HCT116 (cell line): Measurements from ENCODE around the gene SLC7A9.

ENCODE experiments used
- EGR1 ChIP-seq: IDR thresholded peaks from 2 replicates; pipeline ENCODE4 v1.6.1; 2012; ENCODE audit warnings: low read depth
- EZH2 ChIP-seq: fragments of 200-600 bp; sonication (generic); IDR thresholded peaks from 2 replicates; pipeline ENCODE4 v1.6.1; 2017; ENCODE audit warnings: antibody characterized with exemption, mixed run types
- EZH2phosphoT487 ChIP-seq: fragments of 200-600 bp; IDR thresholded peaks from 2 replicates; pipeline ENCODE4 v1.6.1; 2018; ENCODE audit warnings: antibody characterized with exemption, borderline replicate concordance
- JUND ChIP-seq: IDR thresholded peaks from 2 replicates; pipeline ENCODE4 v1.6.1; 2012
- POLR2A ChIP-seq: IDR thresholded peaks from 2 replicates; pipeline ENCODE4 v1.7.0; 2011; ENCODE audit warnings: borderline replicate concordance; ENCODE audit not compliant: insufficient read depth, insufficient read length; ENCODE audit errors: extremely low read depth
- POLR2AphosphoS5 ChIP-seq: IDR thresholded peaks from 2 replicates; pipeline ENCODE4 v1.6.1; 2011; ENCODE audit warnings: mild to moderate bottlenecking, low read depth, low read length, moderate library complexity
- RAD21 ChIP-seq: IDR thresholded peaks from 2 replicates; pipeline ENCODE4 v1.6.1; 2012; ENCODE audit warnings: low read depth, mild to moderate bottlenecking
- SIN3A ChIP-seq: IDR thresholded peaks from 2 replicates; pipeline ENCODE4 v1.6.1; 2012; ENCODE audit warnings: low read depth
- SP1 ChIP-seq: IDR thresholded peaks from 2 replicates; pipeline ENCODE4 v1.6.1; 2012; ENCODE audit warnings: low read depth
- TCF7L2 ChIP-seq: IDR thresholded peaks from 2 replicates; pipeline ENCODE4 v1.7.0; 2011; ENCODE audit warnings: borderline replicate concordance, inconsistent platforms; ENCODE audit not compliant: insufficient read depth, insufficient read length; ENCODE audit errors: extremely low read depth
- ZFX ChIP-seq: fragments of 450-650 bp; IDR thresholded peaks from 2 replicates; pipeline ENCODE4 v1.6.1; 2017
- TF ChIP-seq, protein P1 (sequence below), 3 experiments: fragments of 200-600 bp in 1 of 3; sonication (generic) in 1 of 3; IDR thresholded peaks in 2 of 3; conservative IDR thresholded peaks in 1 of 3; 2 replicates each; pipeline ENCODE4 v1.5.1; 2012 to 2017; ENCODE audit warnings: low read depth in 2 of 3, low read length in 2 of 3, antibody characterized with exemption in 1 of 3, borderline replicate concordance in 1 of 3, control low read depth in 1 of 3, mild to moderate bottlenecking in 1 of 3, mixed read lengths in 1 of 3, mixed run types in 1 of 3, moderate library complexity in 1 of 3; ENCODE audit not compliant: insufficient read depth in 1 of 3
- TF ChIP-seq, protein P2 (sequence below): IDR thresholded peaks from 2 replicates; pipeline ENCODE4 v1.6.1; 2012; ENCODE audit warnings: low read depth

DNA sequence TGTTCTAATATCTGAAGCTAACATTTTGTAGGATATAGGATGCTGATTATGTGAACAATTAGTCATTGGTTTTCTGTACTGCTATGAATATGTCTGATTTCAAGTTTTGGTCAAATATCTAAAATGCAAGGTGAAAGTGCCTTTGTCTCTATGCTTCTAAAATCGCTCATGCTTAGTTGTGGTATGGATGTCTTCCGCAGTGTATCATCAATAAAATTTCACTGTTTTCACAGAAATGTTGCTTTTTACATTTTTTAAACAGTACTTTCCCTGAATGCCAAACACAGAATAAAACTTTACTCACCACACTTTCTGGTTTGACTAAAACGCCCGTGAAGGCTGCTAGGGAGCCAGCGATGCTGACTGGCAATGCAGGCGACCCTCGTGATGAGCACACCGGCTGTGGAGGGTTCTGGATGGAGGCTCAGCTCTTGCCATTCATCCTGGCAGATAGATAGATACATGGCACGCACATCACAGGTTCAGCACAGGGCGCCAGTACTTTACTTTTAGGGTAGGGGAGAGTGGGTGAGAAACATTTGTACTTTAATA is 40.1 kb downstream of the SLC7A9 start:
- TF ChIP-seq, protein P1, sequence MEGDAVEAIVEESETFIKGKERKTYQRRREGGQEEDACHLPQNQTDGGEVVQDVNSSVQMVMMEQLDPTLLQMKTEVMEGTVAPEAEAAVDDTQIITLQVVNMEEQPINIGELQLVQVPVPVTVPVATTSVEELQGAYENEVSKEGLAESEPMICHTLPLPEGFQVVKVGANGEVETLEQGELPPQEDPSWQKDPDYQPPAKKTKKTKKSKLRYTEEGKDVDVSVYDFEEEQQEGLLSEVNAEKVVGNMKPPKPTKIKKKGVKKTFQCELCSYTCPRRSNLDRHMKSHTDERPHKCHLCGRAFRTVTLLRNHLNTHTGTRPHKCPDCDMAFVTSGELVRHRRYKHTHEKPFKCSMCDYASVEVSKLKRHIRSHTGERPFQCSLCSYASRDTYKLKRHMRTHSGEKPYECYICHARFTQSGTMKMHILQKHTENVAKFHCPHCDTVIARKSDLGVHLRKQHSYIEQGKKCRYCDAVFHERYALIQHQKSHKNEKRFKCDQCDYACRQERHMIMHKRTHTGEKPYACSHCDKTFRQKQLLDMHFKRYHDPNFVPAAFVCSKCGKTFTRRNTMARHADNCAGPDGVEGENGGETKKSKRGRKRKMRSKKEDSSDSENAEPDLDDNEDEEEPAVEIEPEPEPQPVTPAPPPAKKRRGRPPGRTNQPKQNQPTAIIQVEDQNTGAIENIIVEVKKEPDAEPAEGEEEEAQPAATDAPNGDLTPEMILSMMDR (IDR thresholded peaks at IDR 0.05 in 2 of 3, conservative IDR thresholded peaks at IDR 0.05 in 1 of 3; ENCODE audit: borderline replicate concordance in 1 of 3, insufficient read depth in 1 of 3, low read depth in 2 of 3, low read length in 2 of 3): no peak
- TF ChIP-seq POLR2A (no peak), POLR2AphosphoS5 (no peak), JUND (no peak), TCF7L2 (no peak), EZH2phosphoT487 (no peak), EGR1 (no peak), EZH2 (no peak), RAD21 (no peak), SIN3A (no peak), ZFX (no peak), SP1 (no peak)
- TF ChIP-seq, protein P2, sequence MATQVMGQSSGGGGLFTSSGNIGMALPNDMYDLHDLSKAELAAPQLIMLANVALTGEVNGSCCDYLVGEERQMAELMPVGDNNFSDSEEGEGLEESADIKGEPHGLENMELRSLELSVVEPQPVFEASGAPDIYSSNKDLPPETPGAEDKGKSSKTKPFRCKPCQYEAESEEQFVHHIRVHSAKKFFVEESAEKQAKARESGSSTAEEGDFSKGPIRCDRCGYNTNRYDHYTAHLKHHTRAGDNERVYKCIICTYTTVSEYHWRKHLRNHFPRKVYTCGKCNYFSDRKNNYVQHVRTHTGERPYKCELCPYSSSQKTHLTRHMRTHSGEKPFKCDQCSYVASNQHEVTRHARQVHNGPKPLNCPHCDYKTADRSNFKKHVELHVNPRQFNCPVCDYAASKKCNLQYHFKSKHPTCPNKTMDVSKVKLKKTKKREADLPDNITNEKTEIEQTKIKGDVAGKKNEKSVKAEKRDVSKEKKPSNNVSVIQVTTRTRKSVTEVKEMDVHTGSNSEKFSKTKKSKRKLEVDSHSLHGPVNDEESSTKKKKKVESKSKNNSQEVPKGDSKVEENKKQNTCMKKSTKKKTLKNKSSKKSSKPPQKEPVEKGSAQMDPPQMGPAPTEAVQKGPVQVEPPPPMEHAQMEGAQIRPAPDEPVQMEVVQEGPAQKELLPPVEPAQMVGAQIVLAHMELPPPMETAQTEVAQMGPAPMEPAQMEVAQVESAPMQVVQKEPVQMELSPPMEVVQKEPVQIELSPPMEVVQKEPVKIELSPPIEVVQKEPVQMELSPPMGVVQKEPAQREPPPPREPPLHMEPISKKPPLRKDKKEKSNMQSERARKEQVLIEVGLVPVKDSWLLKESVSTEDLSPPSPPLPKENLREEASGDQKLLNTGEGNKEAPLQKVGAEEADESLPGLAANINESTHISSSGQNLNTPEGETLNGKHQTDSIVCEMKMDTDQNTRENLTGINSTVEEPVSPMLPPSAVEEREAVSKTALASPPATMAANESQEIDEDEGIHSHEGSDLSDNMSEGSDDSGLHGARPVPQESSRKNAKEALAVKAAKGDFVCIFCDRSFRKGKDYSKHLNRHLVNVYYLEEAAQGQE: no peak
